GM18507 (cell line): Measurements from ENCODE around the gene FBXO41.

Experiments used
- DNase-seq: peaks from one replicate; pipeline ENCODE4 v3.0.0; 2011; ENCODE audit warnings: low read depth; ENCODE audit not compliant: insufficient read length; ENCODE audit errors: extremely low spot score
- FAIRE-seq: peaks from 2 replicates; lab custom pipeline; 2011; peaks lifted over from hg19 to GRCh38; lab: Jason Lieb, UNC

The FBXO41 gene

DNA sequence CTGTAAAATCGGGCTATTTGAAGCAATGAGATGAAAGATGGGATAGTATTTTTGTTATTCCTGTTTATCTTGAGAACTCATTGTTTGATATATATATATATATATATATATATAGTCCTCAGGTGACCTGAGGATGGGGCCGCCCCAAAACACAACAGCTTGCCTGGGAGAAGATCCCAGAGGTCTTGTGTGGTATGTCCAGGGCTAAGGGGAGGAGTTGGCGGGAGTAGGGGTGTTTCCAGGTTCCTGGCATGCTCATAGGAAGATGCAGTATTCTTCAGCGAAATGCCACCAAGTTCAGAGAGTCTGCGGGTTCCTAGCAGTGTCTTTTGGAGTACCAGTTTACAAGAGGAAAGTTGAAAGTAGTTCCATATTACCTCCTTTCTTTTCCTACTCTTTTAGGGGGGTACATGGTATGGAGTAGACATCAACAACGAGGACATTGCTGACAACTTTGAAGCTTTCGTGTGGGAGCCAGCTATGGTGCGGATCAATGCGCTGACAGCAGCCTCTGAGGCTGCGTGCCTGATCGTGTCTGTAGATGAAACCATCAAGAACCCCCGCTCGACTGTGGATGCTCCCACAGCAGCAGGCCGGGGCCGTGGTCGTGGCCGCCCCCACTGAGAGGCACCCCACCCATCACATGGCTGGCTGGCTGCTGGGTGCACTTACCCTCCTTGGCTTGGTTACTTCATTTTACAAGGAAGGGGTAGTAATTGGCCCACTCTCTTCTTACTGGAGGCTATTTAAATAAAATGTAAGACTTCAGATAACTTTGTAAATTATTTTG lies 31.8 kb downstream of the FBXO41 start:
- FAIRE-seq (no peak), DNase-seq (no peak)

DNA sequence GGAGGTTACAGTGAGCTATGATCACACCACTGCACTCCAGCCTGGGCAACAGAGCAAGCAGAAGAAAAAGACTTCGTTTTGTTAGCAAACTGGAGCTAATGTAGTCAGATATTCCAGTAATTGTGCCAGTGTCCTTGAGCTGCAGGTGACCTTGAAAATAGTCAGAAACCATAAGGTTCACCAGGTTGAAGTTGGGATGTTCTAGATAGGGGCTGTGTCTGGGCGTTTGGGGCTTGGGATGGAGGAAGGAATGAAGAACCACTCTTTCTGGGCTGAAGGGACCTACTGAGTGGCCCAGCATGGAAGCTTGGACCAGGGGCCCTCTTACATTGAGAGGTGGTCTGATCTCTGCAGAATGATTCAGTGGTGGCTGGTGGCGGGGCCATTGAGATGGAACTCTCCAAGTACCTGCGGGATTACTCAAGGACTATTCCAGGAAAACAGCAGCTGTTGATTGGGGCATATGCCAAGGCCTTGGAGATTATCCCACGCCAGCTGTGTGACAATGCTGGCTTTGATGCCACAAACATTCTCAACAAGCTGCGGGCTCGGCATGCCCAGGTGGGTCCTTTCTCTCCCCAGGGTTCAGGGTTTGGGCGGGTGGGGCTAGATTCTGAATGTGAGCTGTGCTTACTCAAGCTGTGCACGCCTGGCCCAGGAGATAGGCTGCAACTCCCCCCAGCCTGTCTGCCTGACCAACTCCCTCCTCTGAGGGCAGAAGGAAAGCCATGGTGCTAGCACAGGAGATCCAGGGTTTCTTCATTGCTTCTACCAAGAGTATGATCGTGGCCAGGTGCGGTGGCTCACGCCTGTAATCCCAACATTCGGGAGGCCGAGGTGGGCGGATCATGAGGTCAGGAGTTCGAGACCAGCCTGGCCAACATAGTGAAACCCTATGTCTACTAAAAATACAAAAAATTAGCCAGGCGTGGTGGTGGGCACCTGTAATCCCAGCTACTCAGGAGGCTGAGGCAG lies 33.1 kb downstream of the FBXO41 start:
- FAIRE-seq (no peak), DNase-seq (no peak)

DNA sequence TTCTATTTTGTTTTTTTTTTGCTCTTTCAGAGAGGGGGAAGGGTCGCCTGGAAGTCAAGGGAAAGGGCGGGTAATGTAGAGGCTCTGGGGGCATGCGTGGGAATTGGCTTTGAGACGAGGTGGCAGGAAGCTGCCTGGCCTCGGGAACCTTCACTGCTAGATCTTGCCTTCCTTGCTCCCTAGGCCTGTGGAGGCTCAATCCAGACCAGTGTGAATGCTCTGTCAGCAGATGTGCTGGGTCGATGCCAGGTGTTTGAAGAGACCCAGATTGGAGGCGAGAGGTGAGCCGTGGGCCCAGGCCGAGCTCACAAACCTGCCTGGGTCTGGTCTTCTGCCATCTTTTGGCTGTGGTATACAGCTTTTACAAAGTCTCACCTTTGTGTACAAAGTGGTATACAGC lies 34.6 kb downstream of the FBXO41 start:
- DNase-seq (no peak), FAIRE-seq (no peak)

GRCh38 chr2:73246850-73247249 lies 37.4 kb downstream of the FBXO41 start:
- DNase-seq, result no peak
- no peak for FAIRE-seq

- no peak for FAIRE-seq
- no peak for DNase-seq
Measured at GRCh38 chr2:73244580-73244979, 39.7 kb downstream of the FBXO41 start.

GRCh38 chr2:73243884-73244570 lies 40.3 kb downstream of the FBXO41 start:
- no peak for FAIRE-seq
- DNase-seq, result no peak

- FAIRE-seq (no peak), DNase-seq (no peak)
Measured at GRCh38 chr2:73239776-73240175, 44.5 kb downstream of the FBXO41 start.

GRCh38 chr2:73238976-73239375 lies 45.3 kb downstream of the FBXO41 start:
- DNase-seq, result no peak
- FAIRE-seq, result no peak

DNA sequence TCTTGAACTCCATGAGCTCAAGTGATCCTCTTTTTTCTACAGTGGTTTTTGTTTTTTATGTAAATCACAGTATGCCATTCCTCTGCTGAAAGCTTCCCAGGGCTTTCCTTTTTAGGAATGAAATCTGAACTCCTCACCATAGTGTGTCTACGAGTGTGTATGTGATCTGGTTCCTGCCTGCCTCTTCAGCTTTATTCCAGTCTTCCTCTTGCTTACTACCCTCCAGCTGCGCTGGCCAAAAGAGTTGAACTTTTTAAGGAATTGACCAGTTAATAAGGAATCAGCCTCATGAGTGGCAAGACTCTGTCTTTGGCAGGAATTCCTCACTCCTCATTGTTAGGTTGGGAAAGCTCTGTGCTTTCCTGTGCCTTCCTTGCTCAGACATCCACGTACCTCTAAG lies 46.1 kb downstream of the FBXO41 start:
- DNase-seq (no peak), FAIRE-seq (no peak)

- no peak for FAIRE-seq
- no peak for DNase-seq
Measured at GRCh38 chr2:73237168-73237567, 47.1 kb downstream of the FBXO41 start.

DNA sequence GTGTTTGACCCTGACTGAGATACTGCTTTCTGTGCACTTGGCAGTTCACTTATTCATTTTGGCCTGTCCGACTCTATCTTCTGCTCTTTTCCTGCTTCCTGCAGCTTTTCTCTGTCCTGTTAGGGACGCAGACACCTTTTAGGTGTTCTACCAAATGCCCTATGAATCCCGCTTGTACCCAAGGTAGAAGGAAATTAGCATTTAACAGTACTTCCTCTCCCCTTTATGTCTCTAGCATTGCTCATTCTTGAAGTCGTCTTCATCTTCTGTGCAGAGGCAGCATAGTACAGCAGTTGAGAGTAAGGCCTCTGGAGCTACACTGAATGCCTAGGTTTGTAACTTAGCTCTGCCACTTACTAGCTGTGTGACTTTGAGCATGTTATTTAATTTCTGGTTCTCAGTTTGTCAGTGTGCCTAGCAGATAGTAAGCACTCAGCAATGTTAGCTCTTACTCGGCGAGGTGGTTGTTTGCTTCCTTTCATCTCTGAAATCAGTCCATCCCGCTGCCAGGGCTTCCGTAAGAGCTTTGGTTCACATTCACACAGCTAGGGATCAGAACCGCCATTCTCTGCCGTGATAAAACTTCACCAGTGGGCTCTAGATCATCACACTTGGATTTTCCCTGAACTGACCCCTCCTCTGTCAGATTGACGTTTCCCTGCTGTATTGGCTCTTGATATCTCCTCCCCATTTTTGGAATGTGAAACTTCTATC lies 48.8 kb downstream of the FBXO41 start:
- DNase-seq (no peak), FAIRE-seq (no peak)

GRCh38 chr2:73233932-73234832 lies 50.1 kb downstream of the FBXO41 start, which contains the start of gene CCT7:
TSS of gene CCT7 (plus strand) at chr2:73234308. CDS start at chr2:73234379, 71 bp downstream.
- peak; percentile 84 for FAIRE-seq
- DNase-seq, result peak; percentile 78

DNA sequence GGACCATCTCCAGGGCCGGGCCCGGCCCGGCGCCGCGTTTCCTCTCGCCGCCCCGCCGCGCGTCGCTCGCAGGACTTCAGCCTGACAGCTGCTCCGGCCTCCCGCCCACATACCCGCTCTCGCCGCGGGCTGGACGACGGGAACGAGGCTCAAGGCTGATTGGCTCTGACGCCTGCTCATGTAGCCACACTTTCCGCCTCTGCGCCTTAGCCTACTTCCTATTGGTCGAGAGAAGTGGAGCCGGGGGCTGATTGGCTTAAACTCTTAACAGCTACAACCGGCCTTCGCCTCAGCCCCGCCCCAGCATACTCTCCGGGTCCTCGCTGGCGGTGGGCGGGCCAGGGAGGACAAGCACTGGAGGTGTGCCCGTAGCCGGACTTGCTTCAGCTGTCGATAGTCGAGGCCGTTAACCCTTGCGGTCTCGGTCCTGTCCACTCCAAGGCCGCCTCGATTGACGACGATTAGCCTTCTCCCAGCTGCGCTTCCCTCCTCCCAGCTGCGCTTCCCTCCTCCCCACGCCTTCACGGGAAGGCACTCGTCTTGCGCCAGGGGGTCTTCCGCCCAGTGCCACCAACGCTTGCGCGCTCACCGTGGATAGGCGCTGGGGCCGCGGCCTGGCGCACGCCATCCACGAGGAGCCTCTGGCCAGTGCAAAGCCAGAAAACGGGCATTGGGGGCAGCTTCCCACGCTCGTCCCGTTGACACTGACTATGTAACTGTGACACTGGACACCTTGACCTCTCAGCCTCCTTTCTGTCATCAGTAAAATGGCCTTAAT lies 50.9 kb downstream of the FBXO41 start, which contains the start of gene PRADC1:
TSS of gene PRADC1 (minus strand) at position 86 of the 778 bp plus-strand sequence. CDS start at position 7, 79 bp downstream.
- peak; percentile 97 for DNase-seq
- FAIRE-seq, result peak; percentile 93

GRCh38 chr2:73232403-73233153 lies 51.7 kb downstream of the FBXO41 start:
- no peak for FAIRE-seq

DNA sequence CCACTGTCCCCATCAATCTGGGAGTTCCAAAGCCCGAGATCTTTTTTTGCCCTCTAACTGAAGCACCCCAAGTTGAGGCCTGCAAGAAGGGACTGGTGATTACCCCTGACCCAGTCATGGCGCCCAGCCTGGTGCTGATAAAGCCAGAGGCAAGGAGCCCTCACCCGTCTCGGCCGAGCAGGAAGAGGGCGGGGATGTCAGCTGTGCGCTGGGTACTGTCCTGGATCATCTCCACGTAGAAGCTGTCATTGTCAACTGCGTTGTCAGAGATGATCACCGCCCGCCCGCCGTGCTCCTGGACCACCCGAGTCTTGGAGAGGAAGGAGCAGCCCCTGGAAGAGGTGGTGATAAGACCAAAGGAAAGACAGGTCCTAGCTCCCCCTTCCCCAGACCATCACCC lies 55.6 kb downstream of the FBXO41 start:
- DNase-seq (no peak), FAIRE-seq (no peak)

More at GRCh38 chr2:73232403-73233153, 51.7 kb downstream of the FBXO41 start:
- DNase-seq, result no peak

DNA sequence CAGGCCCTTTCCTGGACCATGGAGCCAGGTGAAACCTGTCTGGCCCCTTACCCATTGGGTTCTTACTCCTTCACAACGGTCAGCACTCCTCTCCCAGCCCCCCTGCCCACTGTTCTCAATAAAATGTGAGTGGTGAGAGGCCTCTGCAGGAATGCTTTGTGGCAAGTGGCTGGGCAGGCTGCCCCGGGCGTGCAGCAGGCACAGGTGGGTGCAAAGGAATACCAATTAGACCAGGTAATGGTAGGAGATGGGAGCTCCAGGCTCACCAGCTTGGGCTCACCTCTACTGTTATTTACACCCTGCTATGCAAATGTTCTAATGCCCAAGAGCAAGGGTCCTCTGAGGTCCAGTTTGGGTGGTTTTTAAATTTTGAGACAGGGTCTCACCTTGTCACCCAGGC lies 57.2 kb downstream of the FBXO41 start:
- no peak for DNase-seq
- FAIRE-seq, result no peak
